HUES64 (cell line): Measurements from ENCODE around the gene PER1.
"Not testable (repeated sequence)": the region's sequence is repeated elsewhere in the genome, so short reads cannot be mapped to it uniquely, and the experiment has no call there.

Experiments used
- H3K27ac ChIP-seq: 2 replicates; pipeline ENCODE4 v1.7.0; 2013; ENCODE audit warnings: low read depth, low read length, inconsistent platforms
- H3K27me3 ChIP-seq: 2 replicates; pipeline ENCODE4 v1.6.1; 2013; ENCODE audit warnings: mild to moderate bottlenecking, low read length; ENCODE audit not compliant: insufficient read depth
- H3K36me3 ChIP-seq: 2 replicates; pipeline ENCODE4 v1.6.1; 2013; ENCODE audit warnings: mild to moderate bottlenecking, low read length; ENCODE audit not compliant: insufficient read depth
- H3K4me1 ChIP-seq: 2 replicates; pipeline ENCODE4 v1.6.1; 2013; ENCODE audit warnings: mild to moderate bottlenecking, low read length, moderate library complexity; ENCODE audit not compliant: insufficient read depth
- H3K4me3 ChIP-seq: 2 replicates; pipeline ENCODE4 v1.5.1; 2013; ENCODE audit warnings: mild to moderate bottlenecking, low read length, moderate library complexity
- H3K9ac ChIP-seq: 2 replicates; pipeline ENCODE4 v1.6.1; 2013; ENCODE audit warnings: mild to moderate bottlenecking, low read depth, low read length
- H3K9me3 ChIP-seq: 2 replicates; pipeline ENCODE4 v1.6.1; 2013; ENCODE audit warnings: low read depth, low read length; ENCODE audit not compliant: insufficient read depth
- WGBS: fragments of 150-250, 120-280 bp; methylation state at CpG from one replicate; pipeline ENCODE4 v1.1.7; 2013; ENCODE audit warnings: missing lambda C conversion rate; 5-methylcytosine and 5-hydroxymethylcytosine counted together

Gene PER1

DNA sequence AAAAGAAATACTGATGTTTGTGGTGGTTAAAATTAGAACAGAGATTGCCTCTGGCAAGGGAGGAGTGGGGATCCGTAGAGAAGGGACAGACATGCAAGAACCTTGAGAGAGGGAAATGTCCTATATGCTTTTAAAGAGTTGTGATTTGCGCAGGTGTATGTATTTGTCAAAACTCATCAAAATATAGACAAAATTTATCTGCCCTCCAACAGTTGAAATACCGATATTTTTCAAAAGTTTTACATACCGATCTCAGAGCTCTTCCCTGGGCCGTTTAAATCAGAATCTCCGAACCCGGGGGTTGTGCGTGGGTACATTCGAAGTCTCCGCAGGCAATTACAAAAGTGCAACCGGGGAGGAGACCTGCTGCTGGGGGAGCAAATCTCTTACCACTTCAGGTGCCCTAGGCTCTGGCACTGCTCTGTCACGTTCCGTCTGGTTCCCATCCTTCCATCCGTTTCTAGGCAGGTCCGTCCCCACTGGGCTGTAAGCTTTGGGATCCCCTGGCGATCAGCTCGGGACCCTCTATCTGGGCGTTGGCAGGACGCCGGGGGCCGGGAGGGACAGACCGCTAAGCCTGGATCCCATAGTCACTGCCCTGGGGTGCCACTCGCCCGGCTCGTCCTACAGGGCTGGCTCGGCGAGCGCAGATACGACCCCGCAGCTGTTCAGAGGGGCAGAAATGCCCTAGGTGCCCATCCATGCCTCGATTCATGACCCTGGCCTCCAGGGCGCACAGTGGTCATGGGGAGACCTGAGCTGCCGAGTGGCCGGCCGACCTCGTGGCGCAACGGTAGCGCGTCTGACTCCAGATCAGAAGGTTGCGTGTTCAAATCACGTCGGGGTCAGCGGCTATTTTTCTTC lies 33.6 kb upstream of the PER1 start:
- no peaks in the 10 kb centered on the region for H3K9me3 ChIP-seq
- H3K9ac ChIP-seq: peak overlapping the region; percentile 48
- 1% methylated on average over 43 of the region's 44 CpGs for WGBS
- H3K36me3 ChIP-seq: no peaks in the 10 kb centered on the region
- peaks cover 21% of the 10 kb centered on the region for H3K27me3 ChIP-seq
- H3K27ac ChIP-seq: no peak overlapping the region
- peak overlapping the region; percentile 73 for H3K4me3 ChIP-seq
- peaks cover 12% of the 10 kb centered on the region for H3K4me1 ChIP-seq

DNA sequence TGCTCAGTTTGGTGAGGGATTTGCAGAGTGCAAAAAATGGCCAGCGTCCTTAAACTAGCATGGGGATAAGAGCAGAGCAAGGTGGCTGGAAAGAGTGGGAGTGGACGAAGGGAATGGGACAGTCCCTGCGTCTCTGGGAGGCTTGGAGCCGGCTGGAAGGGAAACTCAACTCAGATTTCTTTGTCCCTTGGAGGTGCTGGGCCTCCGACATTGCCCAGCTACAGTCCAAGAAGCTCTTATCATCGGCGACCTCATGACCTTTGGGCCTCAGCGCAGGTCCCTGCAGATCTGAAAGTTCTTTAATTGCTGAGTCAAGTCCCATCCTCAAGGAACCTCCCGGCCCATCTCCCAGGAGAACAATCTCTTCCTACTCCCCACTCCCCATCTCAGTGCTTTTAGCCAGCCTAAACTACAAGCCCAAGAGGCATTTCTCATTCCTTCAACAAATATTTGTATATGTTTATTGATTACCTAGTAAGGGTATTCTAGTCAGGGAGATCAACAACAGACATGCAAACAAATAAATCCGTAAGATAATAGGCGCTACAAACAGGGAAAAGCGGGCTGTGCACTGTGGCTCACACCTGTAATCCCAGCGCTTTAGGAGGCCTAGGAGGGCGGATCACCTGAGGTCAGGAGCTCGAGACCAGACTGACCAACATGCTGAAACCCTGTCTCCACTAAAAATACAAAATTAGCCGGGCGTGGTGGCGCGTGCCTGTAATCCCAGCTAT lies 25.0 kb upstream of the PER1 start:
- Histone ChIP-seq H3K4me1 (peaks cover 16% of the 10 kb centered on the region), H3K4me3 (peak overlapping the region; percentile 76), H3K27ac (peak overlapping the region; percentile 57), H3K9ac (peak overlapping the region; percentile 85), H3K9me3 (no peaks in the 10 kb centered on the region), H3K27me3 (no peaks in the 10 kb centered on the region), H3K36me3 (no peaks in the 10 kb centered on the region)
- WGBS: 77% methylated on average over 19 of the region's 19 CpGs

DNA sequence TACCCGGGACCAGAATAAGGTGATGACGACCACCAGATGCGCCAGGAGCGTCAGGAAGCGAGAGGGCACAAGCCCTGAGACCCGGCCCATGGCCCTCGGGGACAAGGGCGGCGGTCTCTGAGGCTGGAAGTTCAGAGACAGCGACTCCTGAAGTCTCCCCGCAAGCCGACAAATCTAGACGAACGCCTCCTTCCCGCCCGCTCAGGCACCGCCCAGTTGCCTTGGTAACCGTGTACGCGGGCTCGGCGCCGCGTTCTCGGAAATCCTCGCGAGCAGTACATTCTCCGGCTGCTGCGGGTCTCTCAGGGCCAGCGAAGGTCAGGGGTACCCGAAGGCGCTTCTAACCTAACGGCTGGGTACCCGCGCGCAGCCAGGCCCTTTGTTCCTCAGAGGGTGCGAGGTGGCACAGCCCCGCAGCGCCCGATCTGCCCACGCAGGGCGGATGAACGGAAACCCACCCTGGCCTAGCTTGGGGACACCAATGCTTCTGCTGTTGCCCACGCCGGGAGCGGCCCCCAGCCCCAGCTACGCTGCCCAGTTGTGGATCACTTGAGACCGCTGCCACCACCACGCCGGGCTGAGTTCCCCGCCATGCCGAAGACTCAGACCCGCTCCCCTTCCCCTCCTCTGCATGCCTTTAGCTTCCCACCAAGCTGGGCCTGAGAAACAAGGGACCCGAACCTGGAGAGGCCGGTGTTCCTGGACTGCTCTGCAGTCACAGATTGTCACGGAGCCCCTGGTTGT lies 24.2 kb upstream of the PER1 start, which contains the start of gene TMEM107:
Gene TMEM107, minus strand, starts transcription at position 184 of the 744 bp plus-strand sequence. Its CDS starts 94 bp downstream, at position 90.
- Histone ChIP-seq H3K4me1 (peaks cover 16% of the 10 kb centered on the region), H3K9ac (peak within 1 kb of the TSS; percentile 85), H3K27ac (peak within 1 kb of the TSS; percentile 57), H3K9me3 (no peaks in the 10 kb centered on the region), H3K27me3 (no peaks in the 10 kb centered on the region), H3K4me3 (peak within 1 kb of the TSS; percentile 76), H3K36me3 (no peaks in the 10 kb centered on the region)
- 4% methylated on average over 56 of the region's 56 CpGs for whole genome bisulfite sequencing

DNA sequence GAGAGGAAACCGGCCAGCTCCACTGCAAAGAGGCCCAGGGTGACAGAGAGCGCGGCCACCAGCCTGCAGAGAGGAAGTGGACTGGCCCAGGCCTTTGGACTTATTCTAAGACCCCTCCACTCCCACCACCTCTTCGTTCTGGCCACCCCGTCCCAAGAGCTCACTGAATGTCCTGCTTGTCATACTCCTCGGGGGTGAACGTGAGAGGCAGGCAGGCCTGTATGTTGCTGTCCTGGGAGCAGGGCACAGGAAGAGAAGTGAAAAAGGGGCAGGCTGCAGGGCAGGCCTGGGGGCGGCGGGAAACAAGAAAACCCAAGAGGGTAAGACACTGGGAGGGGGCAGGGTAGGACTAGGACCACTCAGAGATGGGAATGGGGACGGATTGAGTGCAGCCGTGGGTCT lies 23.6 kb upstream of the PER1 start:
- 28% methylated on average over 11 of the region's 11 CpGs for WGBS
- H3K27me3 ChIP-seq: no peaks in the 10 kb centered on the region
- H3K27ac ChIP-seq: 0 out of 2 replicates have a peak overlapping the region, but pooled peaks have one; percentile 7
- H3K9ac ChIP-seq: peak overlapping the region; percentile 85
- H3K4me1 ChIP-seq: peaks cover 16% of the 10 kb centered on the region
- peak overlapping the region; percentile 76 for H3K4me3 ChIP-seq
- H3K36me3 ChIP-seq: no peaks in the 10 kb centered on the region
- H3K9me3 ChIP-seq: no peaks in the 10 kb centered on the region

DNA sequence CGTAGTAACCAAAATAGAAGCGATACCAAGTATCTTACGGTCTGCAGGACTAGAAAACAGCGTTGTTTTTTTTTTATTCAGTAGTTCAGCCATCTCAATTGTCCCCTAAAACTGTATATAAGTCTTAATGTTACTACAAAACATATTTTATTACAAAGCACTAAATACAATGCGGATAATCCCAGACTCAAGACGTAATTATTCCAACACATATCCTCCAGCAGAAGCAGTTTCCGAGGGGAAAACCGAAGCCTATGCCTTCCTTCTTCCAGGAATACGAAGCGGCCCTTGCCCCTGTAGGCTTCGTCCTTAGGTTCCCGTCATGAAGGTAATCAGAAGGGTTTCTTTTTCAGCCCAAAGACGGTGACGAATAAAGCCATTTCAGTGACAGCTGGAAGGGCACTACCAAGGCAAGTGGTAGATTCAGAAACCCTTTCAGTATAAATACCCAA lies 21.7 kb upstream of the PER1 start:
- WGBS: 2% methylated on average over 14 of the region's 14 CpGs
- Histone ChIP-seq H3K4me3 (peak overlapping the region; percentile 68), H3K9ac (peak overlapping the region; percentile 90), H3K27ac (peak overlapping the region; percentile 88), H3K27me3 (no peaks in the 10 kb centered on the region), H3K4me1 (peaks cover 16% of the 10 kb centered on the region), H3K9me3 (no peaks in the 10 kb centered on the region), H3K36me3 (no peaks in the 10 kb centered on the region)

DNA sequence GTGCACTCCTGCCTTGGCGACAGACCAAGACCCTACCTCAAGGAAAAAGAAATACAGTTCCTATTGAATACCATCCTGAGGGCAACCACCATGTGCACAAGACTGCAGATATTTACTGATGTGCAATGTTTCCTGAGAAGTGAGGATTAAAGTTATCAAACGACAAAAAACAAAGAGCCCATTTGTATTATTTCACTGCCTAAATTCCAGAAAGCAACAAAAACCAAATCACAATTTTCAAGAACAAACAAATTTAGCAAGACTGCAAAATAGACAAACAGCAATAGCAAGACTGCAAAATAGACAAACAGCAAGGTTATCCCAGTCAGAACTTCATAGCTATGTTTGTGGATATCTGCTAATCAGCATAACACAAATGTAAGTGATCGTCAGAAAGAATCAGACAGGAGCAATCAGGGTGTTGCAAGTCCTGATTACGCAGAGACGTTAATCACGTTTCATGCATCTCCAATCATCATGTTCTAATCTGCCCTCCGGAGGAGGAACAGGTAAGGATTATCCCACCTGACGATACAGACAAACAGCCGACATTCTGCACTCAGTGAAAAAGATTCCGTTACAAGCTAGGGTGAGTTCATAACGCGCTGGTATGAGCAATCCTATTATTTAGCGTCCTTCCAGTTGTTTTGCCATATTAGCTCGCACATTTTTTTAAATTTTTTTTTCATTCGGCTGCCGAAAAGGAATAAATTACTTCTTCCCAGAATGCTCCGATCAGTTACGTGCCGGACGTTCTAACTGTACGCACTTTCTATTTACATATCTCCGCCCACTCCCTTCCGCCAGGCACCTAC lies 21.1 kb upstream of the PER1 start:
- peaks cover 16% of the 10 kb centered on the region for H3K4me1 ChIP-seq
- no peaks in the 10 kb centered on the region for H3K9me3 ChIP-seq
- peak overlapping the region; percentile 68 for H3K4me3 ChIP-seq
- 2% methylated on average over 23 of the region's 23 CpGs for WGBS
- H3K9ac ChIP-seq: peak overlapping the region; percentile 90
- peak overlapping the region; percentile 88 for H3K27ac ChIP-seq
- no peaks in the 10 kb centered on the region for H3K36me3 ChIP-seq
- H3K27me3 ChIP-seq: no peaks in the 10 kb centered on the region

DNA sequence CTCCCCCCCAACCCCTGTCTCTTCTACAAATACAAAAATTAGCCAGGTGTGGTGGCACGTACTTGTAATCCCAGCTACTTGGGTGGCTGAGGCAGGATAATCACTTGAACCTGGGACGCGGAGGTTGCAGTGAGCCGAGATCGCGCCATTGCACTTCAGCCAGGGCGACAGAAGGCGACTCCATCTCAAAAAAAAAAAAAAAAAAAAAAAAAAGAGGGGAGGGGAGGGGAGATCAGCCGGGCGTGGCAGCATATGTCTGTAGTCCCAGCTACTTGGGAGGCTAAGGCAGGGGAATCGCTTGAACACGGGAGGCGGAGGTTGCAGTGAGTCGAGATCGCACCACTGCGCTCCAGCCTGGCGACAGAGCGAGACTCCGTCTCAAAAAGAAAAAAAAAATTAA lies 18.0 kb upstream of the PER1 start:
- not testable (repeated sequence) for H3K9me3 ChIP-seq, H3K27ac ChIP-seq, H3K4me3 ChIP-seq, H3K4me1 ChIP-seq, H3K9ac ChIP-seq, H3K36me3 ChIP-seq, H3K27me3 ChIP-seq
- WGBS: 91% methylated on average over 15 of the region's 19 CpGs

DNA sequence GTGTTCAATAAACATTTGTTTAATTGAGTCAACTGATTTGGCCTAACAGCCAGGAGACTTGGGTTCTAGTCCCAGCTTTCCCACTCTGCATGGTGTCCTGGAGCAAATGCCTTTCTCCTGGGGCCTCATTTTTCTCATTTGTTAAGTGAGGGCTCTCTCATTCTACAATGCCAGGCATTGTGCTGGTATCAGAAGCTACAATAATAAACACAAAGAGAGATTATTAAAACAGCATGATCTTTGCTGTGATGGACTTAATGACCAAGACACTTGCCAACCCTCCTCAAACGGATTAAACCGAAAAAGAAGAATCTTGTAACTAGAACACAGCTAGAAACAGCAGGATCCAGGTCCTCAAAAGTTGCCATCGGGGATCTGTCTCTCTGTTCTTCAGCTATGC lies 15.3 kb upstream of the PER1 start:
- 97% methylated on average over 3 of the region's 3 CpGs for WGBS
- no peak overlapping the region for H3K9ac ChIP-seq

DNA sequence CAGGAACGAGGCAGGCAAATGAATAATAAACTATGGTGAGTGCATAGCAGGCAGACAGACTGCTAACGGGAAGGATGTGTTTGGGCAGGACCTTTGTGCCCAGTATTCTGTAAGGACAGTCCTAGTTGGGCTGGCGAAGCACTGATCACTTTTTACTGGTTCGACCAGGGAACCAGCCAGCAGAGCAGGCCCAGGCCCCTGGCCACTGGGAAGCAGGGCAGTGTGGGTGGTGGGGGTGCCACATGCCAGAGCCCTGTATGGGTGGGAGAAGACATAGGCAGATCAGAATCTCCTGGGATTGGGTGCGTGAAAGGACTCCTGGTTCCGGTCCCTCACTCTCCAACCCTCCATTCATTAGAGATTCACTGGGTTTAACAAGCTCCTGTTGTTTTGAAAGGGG lies 14.5 kb upstream of the PER1 start:
- Histone ChIP-seq H3K9me3 (no peaks in the 10 kb centered on the region), H3K27me3 (no peaks in the 10 kb centered on the region), H3K9ac (no peak overlapping the region), H3K4me3 (no peak overlapping the region), H3K36me3 (no peaks in the 10 kb centered on the region), H3K27ac (no peak overlapping the region), H3K4me1 (peaks cover 13% of the 10 kb centered on the region)
- 89% methylated on average over 4 of the region's 6 CpGs for WGBS

More for the DNA sequence above, 15.3 kb upstream of the PER1 start:
- H3K27me3 ChIP-seq: no peaks in the 10 kb centered on the region
- H3K27ac ChIP-seq: no peak overlapping the region
- peaks cover 11% of the 10 kb centered on the region for H3K4me1 ChIP-seq
- H3K9me3 ChIP-seq: no peaks in the 10 kb centered on the region
- no peak overlapping the region for H3K4me3 ChIP-seq
- no peaks in the 10 kb centered on the region for H3K36me3 ChIP-seq

DNA sequence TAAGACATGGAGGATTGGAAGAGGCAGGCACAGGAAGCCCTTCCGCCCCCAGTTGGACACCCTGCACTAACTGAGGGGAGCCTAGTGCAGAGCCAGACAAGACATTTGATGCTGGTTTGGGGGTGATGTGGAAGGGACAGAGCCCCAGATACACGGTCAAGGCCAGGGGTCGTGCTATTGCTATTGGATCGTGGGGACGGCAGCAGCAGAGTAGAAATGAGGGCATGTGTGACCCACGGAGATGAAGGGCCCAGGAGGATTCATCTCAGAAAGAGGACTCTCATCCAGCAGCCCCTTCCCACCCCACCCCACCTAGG lies 12.6 kb upstream of the PER1 start:
- Histone ChIP-seq H3K27ac (no peak overlapping the region), H3K36me3 (peaks cover 14% of the 10 kb centered on the region), H3K4me1 (peaks cover 17% of the 10 kb centered on the region), H3K27me3 (no peaks in the 10 kb centered on the region), H3K9ac (no peak overlapping the region), H3K9me3 (no peaks in the 10 kb centered on the region), H3K4me3 (no peak overlapping the region)
- WGBS: 80% methylated on average over 6 of the region's 6 CpGs
